Activated CD4-positive, CD25-positive, alpha-beta regulatory T cell treated with anti-CD3 and anti-CD28 coated beads, Interleukin-2, amount 50 U/mL, for 24 hours (primary cell): ENCODE measurements around the gene MAGEA9.
A peak's percentile ranks its signal among the peaks of the same experiment; 100 is the strongest.
"Not testable (repeated sequence)": the region's sequence is repeated elsewhere in the genome, so short reads cannot be mapped to it uniquely, and the experiment has no call there.

ENCODE experiments used
- ATAC-seq, 2 donors: fragments of 150-1000 bp; cut with Tn5 transposase; one replicate each; pipeline ENCODE4 v1.10.0; 2021; ENCODE audit warnings: mild to moderate bottlenecking in 1 of 2, moderate library complexity in 1 of 2

MAGEA9 gene

DNA sequence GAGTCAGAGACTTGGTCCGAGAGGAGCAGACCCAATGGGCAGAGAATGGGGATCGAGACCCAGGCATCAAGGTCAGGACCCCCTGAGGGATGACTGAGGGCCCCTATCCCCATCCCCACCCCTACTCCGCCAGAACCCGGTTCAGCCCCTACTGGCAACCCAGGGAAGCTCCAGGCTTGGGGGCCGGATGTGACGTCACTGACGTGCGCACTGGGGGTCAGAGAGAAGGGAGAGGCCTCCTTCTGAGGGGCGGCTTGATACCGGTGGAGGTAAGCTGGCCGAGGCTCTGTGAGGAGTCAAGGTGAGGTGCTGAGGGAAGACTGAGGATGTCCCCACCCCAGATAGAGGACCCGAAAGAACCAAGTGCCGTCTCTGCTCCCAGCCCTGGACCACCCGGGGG lies at the start of gene MAGEA9:
MAGEA9 (plus strand) TSS at position 204 of the 400 bp plus-strand sequence. CDS start 4,281 bp downstream, outside the sequence.
- not testable (repeated sequence) for ATAC-seq

DNA sequence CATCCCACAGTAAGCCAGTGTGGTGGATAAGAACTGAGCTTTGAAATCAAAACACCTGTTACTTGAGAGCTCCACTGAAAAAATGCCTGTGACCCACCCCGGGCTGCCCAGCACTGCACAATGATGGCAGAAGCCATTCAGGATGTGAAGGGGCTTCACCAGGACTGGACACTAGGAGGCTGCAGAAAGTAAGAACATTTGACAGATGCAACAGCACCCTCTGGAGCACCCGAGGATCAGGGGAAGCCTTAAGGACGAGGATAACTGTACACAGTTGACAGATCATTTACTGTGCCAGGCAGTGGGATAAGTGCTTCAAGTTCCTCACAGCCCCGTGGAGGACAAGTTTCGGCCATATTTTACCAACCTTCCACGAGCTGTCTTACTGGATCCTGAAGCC lies 39.5 kb upstream of the MAGEA9 start:
- ATAC-seq: not testable (repeated sequence)

DNA sequence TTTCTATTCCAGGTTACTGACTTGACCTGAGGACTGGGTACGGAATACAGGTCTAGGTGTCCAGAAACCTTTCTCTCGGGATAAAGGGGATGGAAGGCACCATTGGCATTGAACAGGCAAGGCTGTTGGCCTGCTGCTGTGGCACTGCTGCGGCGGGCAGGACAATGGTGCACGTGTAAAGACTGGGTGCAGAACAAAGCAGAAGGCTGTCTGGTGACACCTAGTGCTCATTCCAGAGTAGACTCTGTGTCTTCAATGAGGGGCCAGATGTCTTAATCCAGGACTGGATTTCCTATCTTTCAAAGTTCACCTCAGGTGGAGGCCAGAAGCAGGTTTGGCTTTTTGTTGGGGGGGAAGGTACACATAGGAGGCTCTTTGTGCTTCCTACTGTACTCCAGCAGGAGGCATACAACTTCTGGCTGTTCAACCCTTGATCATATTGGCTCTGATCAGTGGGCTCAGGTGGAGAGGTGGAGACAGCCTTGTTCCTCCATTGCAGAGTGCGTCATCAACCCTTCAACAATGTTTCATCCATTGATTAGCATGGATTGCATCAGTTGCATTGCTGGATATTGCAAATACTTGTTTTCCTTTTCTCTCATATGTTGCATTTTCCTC lies 35.2 kb upstream of the MAGEA9 start:
- ATAC-seq: peak in 1 of 2 donors; percentile 30

DNA sequence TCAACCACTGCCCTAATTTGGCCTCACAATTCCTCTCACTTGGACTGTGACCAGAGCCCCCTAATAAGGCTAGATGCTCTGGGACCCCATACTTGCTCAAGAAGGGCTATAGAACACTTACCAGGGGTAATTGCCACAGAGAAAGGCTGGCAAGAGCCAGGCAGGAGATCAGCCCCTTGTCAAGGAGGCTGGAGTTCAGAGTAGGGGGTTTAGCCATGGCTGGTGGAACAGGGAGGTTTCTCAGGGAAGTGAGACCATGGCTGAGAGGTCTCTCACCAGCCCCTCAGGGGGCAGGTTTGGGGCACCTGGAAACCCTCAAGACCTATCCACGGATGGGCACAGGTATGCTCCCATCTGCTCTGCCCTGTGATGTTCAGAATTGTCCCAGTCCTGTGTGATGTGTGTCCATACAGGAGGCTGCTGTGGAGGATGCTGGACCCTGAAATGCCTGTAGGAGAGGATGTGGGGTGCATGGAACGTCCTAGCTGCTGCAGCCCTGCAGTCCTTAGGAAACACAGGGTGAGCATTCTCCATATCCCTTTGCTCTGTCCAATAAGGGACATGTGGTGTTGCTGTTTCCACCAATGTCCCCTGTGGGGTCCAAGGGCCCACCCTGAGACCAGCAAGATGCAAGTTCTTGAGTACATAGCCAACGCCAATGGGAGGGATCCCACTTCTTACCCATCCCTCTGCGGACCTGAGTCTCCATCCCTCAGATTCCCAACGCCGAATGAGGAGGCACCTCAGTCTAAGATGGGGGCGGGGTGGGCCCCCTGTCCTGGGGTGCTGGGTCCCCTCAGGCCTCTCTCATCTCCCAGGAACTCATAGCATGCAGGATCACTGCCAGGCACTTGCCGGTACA lies 24.3 kb upstream of the MAGEA9 start:
- ATAC-seq: no peak

DNA sequence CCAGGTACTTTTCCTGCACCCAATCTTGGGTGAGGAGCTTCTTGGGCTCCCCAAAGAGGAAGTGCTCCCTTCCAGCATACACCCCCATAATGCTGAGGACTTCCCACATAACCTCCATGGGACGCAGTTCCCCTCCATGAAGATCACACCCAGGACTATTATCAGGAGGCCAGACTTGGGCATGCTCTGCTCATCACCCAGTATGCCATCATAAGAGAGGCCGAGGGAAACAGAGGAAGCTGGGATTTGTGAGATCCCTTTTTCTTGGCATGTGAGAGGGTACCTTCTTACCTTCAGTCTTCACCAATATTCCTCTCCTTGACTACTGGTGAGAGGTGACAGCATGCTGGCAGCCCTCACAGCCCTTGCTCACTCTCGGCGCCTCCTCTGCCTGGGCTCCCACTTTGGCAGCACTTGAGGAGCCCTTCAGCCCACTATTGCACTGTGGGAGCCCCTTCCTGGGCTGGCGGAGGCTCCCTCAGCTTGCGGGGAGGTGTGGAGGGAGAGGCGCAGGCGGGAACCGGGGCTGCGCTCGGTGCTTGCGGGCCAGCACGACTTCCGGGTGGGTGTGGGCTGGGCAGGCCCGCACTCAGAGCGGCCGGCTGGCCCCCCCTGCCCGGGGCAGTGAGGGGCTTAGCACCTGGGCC lies 23.5 kb upstream of the MAGEA9 start:
- ATAC-seq: no peak

DNA sequence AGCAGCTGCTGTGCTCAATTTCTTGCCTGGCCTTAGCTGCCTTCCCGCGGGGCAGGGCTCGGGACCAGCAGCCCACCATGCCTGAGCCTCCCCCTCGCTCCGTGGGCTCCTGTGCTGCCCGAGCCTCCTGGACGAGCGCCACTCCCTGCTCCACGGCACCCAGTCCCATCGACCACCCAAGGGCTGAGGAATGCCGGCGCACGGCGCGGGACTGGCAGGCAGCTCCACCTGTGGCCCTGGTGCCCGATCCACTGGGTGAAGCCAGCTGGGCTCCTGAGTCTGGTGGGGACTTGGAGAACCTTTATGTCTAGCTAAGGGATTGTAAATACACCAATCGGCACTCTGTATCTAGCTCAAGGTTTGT lies 23.0 kb upstream of the MAGEA9 start:
- ATAC-seq: not testable (repeated sequence)

- ATAC-seq: no peak
Observed at GRCh38 chrX:149759824-149760223, 21.9 kb upstream of the MAGEA9 start.

GRCh38 chrX:149760965-149761364 lies 20.8 kb upstream of the MAGEA9 start:
- no peak for ATAC-seq

GRCh38 chrX:149761858-149762674 lies 19.7 kb upstream of the MAGEA9 start:
- ATAC-seq: not testable (repeated sequence)

GRCh38 chrX:149762696-149763614 lies 18.8 kb upstream of the MAGEA9 start:
- ATAC-seq: no peak

DNA sequence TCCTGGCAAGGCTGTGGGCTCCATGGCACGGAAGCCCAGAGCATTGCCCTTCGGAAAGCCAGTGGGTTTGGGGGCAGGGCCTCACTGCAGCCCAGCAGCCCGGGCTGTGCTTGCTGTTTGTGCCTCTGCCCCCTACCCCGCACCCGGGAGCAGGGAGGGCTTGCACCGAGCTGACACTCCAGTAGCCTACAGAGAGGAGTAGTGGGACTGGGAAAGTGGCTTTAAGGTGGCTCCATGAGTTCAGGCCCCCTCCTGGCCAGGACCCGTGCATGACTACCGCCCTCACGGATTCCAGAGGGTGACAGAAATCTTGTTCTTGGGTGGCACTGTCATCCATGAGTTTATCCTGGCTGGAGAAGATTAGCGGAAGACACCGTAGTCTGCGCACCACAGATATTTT lies 11.4 kb upstream of the MAGEA9 start:
- not testable (repeated sequence) for ATAC-seq

- not testable (repeated sequence) for ATAC-seq
Observed at GRCh38 chrX:149773026-149773425, 8.7 kb upstream of the MAGEA9 start.

DNA sequence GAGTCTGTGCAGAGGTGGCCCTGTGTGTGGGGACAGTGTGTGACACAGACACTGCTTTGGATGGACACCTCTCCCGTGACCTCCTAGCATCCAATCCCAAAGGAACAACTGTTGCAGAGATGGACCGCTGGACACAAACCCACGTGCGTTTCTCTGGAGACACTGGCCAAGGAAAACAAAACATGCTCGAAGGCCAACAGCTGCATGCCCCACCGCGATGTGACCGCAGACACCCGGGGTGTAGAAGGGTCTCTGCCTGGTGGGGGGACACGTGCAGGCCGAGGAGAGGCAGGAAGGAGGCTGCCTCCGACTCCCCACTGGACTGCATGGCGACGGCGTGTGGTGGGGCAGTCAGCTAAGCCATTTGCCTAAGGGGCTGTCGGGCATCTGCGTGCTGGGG lies 8.0 kb upstream of the MAGEA9 start, which contains the start of gene HSFX1:
HSFX1 (plus strand) TSS at position 301 of the 400 bp plus-strand sequence. CDS start 614 bp downstream, outside the sequence.
- not testable (repeated sequence) for ATAC-seq

DNA sequence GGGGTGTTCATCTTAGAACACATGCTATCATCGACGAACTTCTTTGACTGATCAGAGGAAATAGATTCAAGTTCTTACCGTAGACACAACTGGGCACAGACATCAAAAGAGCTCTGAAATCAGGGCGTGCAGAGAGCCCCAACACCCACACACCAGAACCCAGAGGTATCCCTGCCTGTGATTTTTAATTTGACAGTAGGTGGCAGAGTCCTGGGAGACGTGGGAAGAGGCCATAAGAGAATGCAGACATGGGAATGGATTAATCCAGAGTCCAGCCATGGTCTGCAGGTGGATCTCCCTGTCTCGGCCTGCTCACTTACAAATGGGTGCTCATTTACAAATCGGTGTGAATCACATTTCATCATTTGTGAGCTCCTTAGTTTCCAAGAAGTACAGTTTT lies 3.7 kb upstream of the MAGEA9 start:
- not testable (repeated sequence) for ATAC-seq

DNA sequence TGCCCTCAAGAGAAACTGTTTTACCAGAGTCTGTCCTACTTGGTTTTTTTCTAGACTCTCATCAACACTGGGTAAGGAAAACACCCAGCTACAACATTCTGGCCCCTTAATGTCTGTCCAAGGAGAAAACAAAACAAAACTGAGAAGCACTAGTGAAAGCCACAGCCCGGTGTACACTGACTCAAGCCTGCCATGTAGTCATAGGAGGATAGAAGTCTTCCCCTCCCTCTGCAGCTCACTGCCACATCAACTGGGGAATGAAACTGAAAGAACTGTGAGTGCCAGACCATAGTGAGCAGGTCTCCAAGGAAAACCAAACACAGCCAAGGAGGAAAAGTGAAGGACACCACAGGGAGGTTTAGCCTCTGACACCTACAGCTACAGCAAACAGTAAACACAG lies 13.8 kb downstream of the MAGEA9 start:
- peak; percentile 97 to 98 for ATAC-seq

DNA sequence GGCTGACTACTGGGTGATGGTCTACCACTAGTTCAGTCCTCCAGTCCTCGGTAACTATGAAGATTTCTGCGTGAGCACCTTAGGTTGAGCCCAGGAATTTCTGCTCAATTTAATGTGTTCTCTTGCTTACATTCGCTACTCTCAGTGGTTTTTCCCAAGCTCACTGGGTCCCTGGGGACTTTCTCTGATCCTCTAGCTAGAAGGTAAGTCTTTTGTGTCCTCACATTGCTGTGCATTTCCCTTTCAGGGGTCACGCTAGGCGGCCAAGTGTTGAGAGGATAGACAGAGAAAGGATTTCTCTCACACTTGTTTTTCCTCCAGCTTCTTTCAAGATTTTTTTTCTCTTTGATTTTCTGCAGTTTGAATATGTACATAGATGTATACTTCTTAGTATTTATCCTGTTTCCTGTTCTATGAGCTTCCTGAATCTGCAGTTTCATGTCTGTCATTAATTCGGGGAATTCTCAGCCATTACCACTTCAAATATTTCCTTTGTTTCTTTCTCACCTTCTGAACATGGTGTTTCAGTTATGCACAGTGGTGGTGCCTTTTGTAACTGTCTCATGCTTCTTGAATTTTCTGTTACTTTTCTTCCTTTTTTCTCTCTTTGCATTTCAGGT lies 17.5 kb downstream of the MAGEA9 start:
- ATAC-seq: no peak

- no peak for ATAC-seq
Observed at GRCh38 chrX:149799938-149800337, 18.2 kb downstream of the MAGEA9 start.

GRCh38 chrX:149803458-149804062 lies 21.8 kb downstream of the MAGEA9 start:
- no peak for ATAC-seq

DNA sequence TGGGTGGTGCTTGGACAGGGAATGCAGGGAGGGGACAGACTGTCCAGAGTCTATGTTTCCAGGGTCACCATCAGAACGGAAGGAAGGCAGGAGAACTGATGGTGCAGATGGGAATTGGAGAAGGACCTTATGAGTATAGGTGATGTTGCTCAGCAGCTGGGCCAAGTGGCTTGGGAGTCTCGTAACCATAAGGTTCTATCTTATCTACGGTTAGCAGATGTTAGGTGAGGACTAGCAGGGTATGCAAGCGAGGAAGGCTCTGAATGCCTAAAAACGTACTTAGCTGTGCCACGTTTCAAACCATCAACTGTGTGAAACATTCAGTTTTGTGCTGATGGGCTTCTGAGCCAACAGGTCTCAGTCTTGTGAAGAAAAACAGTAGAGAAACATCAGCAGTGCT lies 22.4 kb downstream of the MAGEA9 start:
- no peak for ATAC-seq

DNA sequence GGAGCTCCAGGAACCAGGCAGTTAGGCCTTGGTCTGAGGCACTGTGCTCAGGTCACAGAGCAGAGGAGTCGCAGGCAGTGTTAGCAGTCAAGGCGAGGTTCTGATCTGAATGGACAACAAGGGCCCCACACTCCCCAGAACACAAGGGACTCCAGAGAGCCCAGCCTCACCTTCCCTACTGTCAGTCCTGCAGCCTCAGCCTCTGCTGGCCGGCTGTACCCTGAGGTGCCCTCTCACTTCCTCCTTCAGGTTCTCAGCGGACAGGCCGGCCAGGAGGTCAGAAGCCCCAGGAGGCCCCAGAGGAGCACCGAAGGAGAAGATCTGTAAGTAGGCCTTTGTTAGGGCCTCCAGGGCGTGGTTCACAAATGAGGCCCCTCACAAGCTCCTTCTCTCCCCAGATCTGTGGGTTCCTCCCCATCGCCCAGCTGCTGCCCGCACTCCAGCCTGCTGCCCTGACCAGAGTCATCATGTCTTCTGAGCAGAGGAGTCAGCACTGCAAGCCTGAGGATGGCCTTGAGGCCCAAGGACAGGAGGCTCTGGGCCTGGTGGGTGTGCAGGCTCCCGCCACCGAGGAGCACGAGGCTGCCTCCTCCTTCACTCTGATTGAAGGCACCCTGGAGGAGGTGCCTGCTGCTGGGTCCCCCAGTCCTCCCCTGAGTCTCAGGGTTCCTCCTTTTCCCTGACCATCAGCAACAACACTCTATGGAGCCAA lies 26.2 kb downstream of the MAGEA9 start:
- no peak for ATAC-seq
